Measurements from ENCODE around the gene KIAA1671.

The KIAA1671 gene

DNA sequence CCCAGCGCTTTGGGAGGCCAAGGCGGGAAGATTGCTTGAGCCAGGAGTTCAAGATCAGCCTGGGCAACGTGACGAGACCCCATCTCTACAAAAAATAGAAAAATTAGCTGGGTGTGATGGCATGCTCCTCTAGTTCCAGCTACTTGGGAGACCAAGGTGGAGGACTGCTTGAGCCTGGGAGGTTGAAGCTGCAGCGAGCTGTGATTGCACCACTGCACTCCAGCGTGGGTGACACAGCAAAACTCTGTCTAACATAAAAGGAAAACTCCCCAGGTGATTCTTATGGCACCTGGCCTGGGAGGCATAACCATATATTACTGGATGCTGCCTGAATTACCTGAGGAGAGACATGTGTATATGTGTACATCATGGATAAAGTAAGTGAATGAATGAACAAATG lies 29.1 kb downstream of the KIAA1671 start:
- DNase-seq = no peak

DNA sequence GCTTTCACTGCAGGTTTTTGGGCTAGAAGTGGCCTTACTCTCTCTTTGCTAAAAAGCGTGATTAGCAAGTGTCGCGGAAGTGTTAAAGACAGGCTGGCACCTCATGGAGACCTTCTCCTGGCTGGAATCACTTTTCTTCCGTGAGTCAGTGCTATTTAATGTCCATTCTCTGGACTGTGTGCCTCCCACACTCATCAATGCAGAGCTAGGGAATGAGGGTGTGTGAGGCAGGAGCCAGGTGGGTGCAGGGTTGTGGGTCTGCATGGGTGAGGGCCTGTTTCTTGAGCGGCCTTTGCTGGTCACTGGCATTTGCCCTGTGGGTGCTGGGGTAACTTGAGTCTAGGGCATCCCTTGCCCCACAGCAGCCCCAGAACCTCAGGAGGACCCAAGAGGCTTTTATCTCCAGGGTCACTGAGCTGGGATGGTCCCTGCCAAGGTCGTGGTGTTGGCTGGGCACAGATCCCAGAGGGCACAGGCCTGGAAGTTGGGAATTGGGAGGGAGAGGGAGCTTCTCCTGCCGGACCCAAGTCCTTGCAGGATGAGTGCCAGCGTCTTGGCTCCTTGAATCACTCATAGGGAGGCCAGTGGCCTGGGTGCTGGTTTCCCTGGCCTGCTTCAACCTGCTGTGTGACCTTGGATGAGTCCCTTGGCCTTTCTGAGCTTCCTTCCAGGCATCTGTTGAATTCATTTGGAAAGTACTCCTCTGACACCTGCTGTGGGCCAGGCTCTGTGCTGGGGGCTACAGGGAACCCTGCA lies 30.0 kb downstream of the KIAA1671 start:
- no peak for DNase-seq

DNA sequence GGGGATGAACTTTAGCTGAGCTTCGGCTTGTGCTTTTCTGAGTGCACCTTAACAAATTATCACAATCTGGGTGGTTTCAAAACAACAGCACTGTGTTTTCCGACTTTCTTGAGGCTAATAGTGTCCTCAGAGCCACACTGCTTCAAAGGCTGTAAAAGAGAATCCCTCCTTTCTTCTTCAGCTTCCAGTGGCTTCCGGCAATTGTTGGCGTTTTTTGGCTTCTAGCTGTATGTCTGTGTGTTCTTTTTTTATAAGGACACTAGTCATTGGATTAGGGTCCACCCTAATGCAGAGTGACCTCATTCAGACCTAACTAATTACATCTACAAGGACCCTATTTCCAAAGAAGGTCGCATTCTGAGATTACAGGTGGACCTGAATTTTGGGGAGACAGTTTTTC lies 30.6 kb downstream of the KIAA1671 start:
- no peak for DNase-seq

GRCh38 chr22:24984122-24984521 lies 31.6 kb downstream of the KIAA1671 start:
- no peak for DNase-seq

DNA sequence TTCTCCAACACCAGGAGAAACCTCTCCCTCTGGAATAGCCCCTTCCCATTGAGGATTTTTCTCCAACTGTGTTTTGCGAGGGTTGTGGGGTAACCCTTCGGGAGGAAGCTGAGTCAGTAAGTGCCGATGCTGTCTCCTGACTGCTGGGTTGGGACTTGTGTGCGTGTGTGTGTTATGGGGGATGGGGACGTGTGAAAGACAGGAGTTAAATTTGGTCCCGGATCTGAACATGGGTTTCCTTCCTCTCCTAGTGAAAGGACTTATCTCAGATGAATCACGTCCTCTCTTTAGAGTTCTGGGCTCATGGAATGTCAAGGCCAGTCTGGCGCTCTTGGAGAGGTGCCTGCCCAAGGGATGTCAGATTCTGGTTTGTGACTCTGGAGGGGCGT lies 33.3 kb downstream of the KIAA1671 start:
- peak; percentile 58 to 76 (median 73) for DNase-seq

DNA sequence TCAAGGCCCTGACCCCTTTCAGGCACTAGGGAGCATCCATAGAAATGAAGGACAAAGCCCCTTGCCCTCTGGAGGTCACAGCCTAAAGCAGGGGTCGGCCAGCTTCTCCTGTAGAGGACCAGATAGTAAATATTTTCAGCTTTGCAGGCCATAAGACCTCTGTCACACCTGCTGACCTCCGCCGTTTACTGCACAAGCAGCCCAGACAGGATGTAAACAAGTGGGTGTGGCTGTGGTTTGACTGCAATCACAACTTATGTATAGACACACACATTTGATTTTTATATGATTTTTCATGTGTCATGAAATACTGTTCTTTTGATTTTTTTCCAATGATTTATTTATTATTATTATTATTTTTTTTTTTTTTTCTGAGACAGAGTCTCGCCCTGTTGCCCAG lies 34.3 kb downstream of the KIAA1671 start:
- DNase-seq = no peak

GRCh38 chr22:24989135-24989534 lies 36.6 kb downstream of the KIAA1671 start:
- no peak for DNase-seq

DNA sequence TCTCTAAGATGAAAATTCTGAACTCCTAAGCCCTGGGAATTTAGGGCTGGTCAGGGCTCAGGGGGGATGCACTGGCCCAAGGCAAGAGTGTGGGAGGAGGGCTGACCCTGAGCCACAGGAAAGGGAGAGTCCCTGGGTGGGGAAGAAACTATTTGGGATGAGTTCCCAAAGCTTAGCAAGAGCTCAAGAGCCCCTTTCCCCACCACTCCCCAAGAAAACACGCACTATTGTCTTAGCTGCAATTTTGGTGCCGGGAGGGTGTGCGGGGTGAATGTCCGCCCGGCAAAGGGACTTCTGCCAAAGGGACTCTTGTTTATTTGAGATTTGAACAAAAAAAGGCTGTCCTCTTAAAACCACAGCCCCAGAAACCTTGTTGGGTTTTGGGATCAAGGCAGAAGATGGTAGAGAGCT lies 37.0 kb downstream of the KIAA1671 start:
- DNase-seq = no peak

DNA sequence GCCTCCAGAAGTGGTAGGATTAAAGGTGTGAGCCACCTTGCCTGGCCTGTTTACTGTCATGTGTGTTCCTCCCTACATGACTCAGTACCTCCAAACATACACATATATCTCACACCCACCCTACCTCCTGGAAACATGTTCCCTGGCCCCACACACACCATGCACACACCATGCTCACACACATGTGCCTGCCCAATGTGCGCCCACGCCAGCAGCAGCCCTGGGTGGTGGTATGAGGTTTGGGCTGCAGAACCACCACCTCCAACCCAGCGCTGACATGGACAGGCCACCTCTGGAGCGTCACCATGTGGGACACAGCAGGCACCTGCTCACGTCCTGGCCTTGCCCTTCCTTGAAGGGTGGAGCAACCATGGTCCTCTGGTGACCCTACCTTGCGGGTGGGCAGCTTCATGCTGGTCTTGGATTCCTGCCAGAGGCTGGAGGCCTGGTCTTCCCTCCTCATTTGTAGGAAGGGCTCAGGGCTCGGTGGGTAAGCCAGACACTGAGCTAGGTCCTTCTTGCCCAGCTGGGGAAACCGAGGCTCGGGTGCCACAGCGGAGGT lies 37.9 kb downstream of the KIAA1671 start:
- DNase-seq = no peak

GRCh38 chr22:24992946-24993345 lies 40.4 kb downstream of the KIAA1671 start:
- no peak for DNase-seq

- DNase-seq = peak in 1 of 4 experiments; percentile 16
These were observed 41.7 kb downstream of the KIAA1671 start for GRCh38 chr22:24994070-24994763.

- no peak for DNase-seq
These were observed 43.2 kb downstream of the KIAA1671 start for GRCh38 chr22:24995649-24996180.

DNA sequence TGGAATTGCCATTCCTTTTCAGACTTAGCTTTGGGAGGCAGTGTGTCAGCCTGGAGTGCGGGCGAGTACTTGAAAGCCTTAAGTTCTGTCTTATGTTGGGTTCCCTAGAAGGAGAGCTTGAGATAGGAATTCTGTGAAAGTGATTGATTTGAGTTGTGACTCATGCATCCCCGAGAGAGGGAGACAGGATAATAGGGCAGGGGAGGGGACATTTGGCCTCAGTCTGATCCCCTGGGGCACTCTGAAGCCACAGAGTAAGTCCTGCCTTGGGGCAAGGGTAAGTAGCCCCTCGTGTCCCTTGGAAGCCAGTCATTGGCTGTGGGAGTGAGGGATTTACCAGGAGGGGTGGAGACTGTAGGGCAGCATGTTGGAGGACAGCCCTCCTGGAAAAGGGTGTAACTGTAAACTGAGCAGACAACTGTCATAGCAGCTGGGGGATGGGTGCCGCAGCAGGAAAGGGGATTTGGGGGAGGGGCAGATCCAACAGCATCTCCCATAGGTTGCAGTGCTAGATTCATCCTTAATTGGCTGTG lies 44.0 kb downstream of the KIAA1671 start:
- DNase-seq = no peak

GRCh38 chr22:24997023-24997422 lies 44.5 kb downstream of the KIAA1671 start:
- no peak for DNase-seq

GRCh38 chr22:25000686-25001085 lies 48.2 kb downstream of the KIAA1671 start:
- no peak for DNase-seq

- no peak for DNase-seq
These were observed 49.9 kb downstream of the KIAA1671 start for GRCh38 chr22:25002241-25002985.

GRCh38 chr22:25006354-25006753 lies 53.8 kb downstream of the KIAA1671 start:
- no peak for DNase-seq

- no peak for DNase-seq
These were observed 55.1 kb downstream of the KIAA1671 start for GRCh38 chr22:25007444-25008106.

DNA sequence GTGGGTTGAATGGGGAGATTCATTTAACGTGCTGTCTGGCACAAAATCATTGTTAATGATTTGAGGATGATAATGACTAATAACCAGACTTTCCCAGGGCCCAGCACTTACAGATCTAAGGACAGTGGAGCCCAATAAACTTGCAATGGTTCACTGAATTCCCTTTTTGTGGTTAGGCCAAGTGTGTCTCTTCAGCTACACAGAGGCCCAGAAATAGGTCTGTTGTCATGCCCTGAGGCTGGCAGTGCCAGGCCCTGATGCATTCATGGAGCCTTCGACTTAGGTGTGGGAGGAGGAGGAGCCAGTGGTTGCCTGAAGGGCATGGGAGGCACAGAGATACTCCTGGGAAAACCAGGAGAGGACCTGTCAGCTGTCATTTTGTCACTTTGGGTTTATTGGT lies 56.1 kb downstream of the KIAA1671 start:
- DNase-seq = no peak

- no peak for DNase-seq
These were observed 60.2 kb downstream of the KIAA1671 start for GRCh38 chr22:25012741-25013143.

DNA sequence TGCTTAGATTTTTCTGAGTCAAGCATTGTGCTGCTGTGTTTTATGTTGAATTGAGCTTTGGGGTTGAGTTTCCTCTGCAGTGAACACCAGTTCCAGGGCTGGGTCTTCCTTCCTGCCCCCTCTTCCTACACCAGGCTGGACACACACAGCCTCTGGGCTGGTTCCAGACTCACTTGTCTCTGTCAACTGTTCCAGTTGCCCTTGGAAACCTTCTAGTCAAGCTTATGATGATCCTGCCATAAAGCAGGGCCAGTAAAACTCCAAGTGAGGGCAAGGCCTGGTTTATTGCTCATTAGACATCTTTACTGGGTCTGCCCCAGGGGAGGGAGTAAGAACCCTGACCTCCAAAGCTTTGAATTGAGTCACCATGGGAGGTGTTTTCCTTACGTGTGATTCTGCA lies 61.1 kb downstream of the KIAA1671 start:
- DNase-seq = no peak

Data from suppressor macrophage (primary cell).